GM18907 (cell line): ENCODE measurements around the gene BACE2.

Source experiments
- ATAC-seq: cut with Tn5 transposase; IDR thresholded peaks from one replicate; pipeline ENCODE4 v1.9.1; 2021; ENCODE audit warnings: mild to moderate bottlenecking, moderate library complexity; ENCODE audit not compliant: unreplicated experiment

Gene BACE2

GRCh38 chr21:41147979-41148355, 20.0 kb upstream of the BACE2 start:
- ATAC-seq: no peak

- no peak for ATAC-seq
Measured at GRCh38 chr21:41148798-41149197, 19.2 kb upstream of the BACE2 start.

DNA sequence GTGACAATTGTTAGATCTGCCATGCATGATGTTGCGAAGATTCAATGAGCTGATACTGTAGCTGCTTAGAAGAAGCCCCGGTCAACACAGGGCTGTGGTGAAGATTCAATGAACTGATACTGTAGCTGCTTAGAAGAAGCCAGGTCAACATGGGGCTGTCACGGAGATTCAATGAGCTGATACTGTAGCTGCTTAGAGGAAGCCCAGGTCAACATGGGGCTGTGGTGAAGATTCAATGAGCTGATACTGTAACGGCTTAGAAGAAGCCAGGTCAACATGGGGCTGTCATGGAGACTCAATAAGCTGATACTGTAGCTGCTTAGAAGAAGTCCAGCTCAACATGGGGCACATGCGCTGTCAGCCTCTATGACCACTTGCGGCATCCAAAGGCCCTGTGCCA, 18.8 kb upstream of the BACE2 start:
- no peak for ATAC-seq

DNA sequence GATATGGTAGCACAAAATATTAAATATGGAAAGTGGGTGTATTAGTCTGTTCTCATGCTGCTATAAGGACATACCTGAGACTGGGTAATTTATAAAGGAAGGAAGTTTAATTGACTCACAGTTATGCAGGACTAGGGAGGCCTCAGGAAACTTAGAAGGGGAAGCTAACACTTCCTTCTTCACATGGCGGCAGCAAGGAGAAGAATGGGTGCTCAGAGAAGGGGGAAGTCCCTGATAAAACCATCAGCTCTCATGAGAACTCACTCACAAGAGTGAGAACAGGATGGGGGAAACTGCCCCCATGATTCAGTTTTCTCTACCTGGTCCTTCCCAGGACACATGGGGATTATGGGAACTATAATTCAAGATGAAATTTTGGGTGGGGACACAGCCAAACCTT, 15.8 kb upstream of the BACE2 start:
- ATAC-seq: no peak

- no peak for ATAC-seq
Measured at GRCh38 chr21:41153443-41153842, 14.5 kb upstream of the BACE2 start.

DNA sequence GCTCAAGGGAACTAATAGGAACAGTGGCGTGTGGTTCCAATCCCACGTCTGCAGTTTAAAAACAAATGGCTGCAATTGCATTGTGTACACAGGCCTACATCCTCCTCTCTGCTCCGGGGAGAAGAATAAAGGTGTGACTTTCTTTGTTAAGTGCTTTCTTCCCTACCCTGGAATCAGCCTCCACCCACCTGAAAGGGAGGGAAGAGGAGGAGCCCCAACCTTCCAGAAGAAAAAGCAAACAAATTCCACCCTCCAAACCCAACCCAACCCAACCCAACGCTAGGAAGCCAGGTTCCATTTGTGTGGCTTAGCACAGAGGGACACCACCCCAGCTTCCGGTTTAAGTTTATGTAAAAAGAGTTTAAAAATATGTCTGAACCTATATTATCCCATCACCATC, 11.8 kb upstream of the BACE2 start:
- ATAC-seq: no peak

GRCh38 chr21:41158026-41158425, 9.9 kb upstream of the BACE2 start:
- no peak for ATAC-seq

DNA sequence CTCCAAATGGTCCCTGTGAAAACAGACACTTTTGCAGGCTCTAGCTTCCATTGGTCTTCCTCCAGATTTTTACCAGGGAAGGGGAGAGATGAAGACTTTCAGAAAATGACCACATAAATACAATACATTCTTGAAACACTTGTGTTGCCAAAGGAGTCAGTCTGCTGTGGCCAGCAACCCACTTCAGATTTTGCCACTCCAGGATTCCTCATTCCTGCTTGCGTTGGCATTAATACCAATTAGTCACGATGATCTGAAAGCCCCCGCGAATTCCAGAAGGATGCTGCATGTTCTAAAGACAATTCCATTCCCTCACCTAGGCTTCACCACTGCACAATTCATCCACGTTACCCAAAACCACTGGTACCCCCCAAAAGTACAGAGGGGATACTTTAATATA, 7.9 kb upstream of the BACE2 start:
- no peak for ATAC-seq

DNA sequence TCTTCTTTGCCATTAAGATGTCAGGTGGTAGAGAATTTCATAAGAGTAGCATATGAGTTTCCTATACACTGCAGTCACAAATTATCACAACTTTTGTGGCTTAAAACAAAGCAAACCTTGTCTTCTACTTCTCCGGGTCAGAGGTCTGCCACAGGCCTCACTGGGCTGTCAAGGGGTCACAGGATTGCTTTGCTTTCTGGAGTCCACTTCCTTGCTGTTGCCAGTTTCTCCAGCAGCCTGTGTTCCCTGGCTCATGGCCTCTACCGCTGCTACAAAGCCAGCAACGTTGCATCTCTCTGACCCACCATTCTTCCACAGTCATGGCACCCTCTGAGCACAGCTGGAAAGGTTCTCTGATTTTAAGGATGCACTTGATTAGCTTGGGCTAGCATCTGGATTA, 6.5 kb upstream of the BACE2 start:
- no peak for ATAC-seq

- no peak for ATAC-seq
Measured at GRCh38 chr21:41162096-41162495, 5.9 kb upstream of the BACE2 start.

DNA sequence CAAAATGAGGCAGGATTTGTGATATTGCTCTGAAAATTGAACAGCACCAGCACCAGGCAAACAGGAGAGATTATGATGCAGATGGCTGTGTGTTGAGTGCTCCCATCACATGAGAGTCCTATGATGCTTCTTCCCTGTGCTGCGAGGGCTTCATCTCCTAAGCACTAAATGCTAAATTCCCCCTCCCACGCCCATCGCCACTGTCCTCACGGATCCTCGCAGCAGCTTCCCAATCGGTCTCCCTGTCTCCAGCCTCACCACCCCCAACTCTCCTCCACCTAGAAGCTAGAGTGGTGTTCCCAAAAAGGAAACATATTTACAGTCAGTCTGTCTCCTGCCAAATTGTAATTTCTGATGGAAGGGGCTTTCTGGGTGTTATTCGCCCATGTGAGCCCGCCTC, 4.9 kb upstream of the BACE2 start:
- ATAC-seq: no peak

DNA sequence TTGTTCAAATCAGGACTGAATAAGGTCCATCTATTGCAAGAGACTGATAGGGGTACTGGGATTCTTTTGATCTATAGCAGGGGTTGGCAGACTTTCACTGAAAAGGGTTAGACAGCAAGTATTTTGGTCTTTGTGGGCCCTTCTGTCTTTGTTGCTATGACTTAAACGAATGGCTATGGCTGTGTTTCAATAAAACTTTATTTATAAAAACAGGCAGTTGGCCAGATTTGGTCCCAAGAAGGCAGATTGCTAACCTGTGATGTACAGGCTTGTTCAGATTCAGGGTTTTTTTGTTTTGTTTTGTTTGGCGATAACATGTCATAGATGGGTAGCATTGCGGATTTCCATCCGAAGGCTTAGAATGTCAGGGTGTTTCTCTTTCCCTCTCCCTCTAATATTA, 3.9 kb upstream of the BACE2 start:
- ATAC-seq: no peak

GRCh38 chr21:41164981-41165655, 2.8 kb upstream of the BACE2 start:
- no peak for ATAC-seq

GRCh38 chr21:41166884-41167283, 1.1 kb upstream of the BACE2 start:
- no peak for ATAC-seq

GRCh38 chr21:41168391-41169257, 664 bp downstream of the BACE2 start:
- ATAC-seq: no peak

- ATAC-seq: no peak
Measured at GRCh38 chr21:41169258-41169576, 1.3 kb downstream of the BACE2 start.

DNA sequence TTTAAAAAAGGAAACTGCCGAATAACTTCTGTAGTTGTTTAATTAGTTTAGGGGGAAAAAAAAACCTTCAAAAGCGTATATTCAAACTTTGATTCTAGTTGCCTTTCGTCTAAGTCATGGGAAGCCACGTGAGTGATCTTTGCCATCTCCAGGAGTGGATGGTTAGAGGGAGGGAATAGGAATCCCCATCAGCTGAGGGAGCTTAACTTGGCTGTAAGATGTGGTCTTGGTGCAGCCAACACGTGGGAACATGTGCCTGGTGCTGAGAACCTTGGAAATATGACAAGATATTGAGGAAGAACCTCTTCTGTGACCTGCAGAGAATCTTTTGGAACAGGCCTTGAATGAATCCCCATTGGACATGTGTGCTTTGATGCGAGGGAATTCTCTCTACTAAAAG, 1.7 kb downstream of the BACE2 start:
- ATAC-seq: no peak

GRCh38 chr21:41170442-41170841, 2.5 kb downstream of the BACE2 start:
- ATAC-seq: no peak

DNA sequence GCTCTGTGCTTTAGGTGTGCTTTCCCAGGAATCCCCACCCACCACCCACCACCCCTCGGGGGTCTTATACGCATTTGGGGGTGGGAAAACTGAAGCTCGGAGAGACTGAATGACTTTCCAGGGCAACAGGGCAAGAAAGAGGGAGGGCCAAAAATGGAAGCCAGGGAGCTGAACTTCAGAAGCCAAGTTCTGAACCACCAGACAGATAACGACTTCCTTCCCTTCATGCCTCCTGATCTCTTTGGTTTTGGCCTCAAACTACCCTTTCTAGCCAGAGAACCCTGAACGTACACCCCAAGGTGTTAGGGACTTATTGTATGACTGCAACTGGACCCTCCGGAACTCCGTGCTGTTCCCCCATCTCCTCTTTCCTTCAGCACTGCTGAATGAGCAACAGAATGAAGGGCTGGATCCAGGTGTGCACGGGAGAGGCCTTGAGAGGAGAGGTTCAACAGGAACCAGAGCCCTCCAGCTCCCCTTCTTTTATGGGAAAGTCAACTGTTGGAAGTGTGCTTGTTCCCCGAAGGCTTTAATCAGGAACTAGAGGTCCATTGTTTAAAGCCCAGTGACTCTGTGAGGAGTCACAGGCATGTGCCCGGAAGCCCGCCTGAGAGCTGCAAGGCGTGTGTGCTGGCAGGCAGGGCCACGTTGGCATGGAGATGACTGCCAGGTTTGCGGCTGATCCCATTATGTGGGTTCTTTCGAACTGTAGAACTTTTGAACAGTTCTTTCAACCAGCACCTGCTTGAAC, 3.1 kb downstream of the BACE2 start:
- no peak for ATAC-seq

DNA sequence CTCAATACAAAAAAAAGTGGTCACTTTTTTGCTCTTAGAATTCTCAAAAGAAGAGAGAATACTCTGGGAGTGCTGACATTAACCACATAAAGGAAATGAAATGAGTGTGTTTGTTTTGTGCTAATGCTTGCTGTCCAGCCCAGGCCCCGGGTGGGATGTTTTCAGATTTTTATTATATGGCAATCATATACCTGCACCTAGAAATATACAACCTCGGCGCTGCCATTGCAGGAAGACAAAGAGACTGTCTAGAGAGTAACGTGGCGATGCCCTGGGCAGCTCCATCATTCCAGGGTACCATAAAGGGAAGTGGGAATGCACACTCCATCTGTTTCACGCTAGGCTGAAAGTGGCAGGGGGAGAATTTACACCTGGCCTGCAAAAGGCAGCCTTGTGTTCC, 7.1 kb downstream of the BACE2 start:
- ATAC-seq: no peak

DNA sequence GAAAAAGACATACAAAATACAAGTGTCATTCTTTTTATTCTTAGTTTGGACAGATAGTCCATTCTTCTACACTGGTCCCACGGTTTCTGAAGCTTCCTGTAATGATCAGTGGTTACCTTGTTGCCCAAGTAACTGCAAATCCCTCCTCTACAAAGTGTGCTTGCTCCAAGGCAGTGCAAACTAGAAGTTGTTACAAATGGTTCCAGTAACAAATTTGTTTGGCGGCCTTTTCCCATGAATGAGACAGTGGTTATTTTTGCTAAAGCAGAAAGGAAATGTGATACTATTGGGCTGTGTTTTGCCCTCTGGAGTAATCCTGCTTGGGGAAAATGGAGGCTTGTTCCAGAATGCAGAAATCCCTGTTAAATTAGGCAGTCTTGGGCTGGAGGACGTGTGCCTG, 8.9 kb downstream of the BACE2 start:
- no peak for ATAC-seq

GRCh38 chr21:41180752-41181151, 12.8 kb downstream of the BACE2 start:
- ATAC-seq: no peak
